Measurements from ENCODE around the gene ETV7. TPM values are rescaled to one million over a fixed set of nuclear protein-coding genes. Genes with fewer than 3 reads are reported as not detected.
A peak's percentile ranks its signal among the peaks of the same experiment; 100 is the strongest.

ETV7 gene
- 5.2 TPM for total RNA-seq
- long read RNA-seq, transcript ETV7-202 (8 exons, 1,719 nt): major isoform, 5 of 15 reads
- long read RNA-seq, partial matches to known transcripts: 2 of 15 reads
- long read RNA-seq, other reads (novel, unspliced or antisense): 4 of 15 reads

DNA sequence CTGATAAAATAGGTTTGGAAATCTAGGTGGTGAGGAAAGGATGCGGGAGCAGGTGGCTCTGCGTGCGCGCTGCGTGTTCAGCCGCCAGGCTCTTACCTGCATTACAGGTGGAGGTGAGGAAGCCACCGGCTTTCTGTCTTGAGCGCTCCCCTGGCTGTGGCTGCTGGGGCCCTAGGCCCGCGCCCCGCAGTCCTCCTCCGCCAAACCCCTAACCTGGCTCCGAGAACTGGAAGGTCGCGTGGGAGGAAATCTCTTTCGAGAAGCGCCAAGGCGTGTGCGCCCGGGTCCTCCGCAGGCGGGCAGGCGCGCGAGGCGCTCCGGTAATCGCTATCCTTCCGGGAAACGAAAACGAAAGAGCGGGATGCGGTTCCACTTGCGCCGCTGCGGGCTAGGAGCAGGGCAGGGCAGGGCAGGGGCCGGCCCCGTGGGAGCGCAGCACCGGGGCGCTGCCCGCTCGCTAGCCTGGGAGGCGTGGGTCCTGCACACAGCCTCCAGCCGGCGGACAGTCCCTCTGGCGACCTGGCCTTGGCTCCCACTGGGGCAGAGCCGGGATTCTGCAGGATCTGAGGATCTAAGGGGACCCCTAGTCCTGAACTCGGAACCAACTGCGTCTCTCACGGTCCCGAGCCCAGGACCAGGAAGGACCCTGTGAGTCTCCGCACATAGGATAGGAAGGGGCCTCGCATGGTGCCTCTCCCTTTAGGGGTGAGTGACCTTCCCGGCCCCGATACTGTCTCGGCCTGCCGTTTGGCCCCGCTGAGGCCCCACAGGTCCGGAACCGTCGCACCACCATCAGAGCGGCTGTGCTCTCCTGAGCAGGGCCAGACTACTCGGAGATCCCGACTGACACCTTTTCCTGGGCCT, at the start of gene ETV7:
TSS of gene ETV7 (minus strand) at position 230 of the 864 bp plus-strand sequence. CDS start at position 102, 128 bp downstream.
- DNase-seq (peak; percentile 72), ATAC-seq (peak; percentile 89 to 92)
- no peaks in the 10 kb centered on the region for H3K27me3 ChIP-seq (ENCODE audit: low read depth)
- peaks cover 9% of the 10 kb centered on the region for H3K4me1 ChIP-seq
- no peaks in the 10 kb centered on the region for H3K36me3 ChIP-seq
- H3K9me3 ChIP-seq: no peaks in the 10 kb centered on the region
- TF ChIP-seq, protein P1, sequence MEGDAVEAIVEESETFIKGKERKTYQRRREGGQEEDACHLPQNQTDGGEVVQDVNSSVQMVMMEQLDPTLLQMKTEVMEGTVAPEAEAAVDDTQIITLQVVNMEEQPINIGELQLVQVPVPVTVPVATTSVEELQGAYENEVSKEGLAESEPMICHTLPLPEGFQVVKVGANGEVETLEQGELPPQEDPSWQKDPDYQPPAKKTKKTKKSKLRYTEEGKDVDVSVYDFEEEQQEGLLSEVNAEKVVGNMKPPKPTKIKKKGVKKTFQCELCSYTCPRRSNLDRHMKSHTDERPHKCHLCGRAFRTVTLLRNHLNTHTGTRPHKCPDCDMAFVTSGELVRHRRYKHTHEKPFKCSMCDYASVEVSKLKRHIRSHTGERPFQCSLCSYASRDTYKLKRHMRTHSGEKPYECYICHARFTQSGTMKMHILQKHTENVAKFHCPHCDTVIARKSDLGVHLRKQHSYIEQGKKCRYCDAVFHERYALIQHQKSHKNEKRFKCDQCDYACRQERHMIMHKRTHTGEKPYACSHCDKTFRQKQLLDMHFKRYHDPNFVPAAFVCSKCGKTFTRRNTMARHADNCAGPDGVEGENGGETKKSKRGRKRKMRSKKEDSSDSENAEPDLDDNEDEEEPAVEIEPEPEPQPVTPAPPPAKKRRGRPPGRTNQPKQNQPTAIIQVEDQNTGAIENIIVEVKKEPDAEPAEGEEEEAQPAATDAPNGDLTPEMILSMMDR (IDR thresholded peaks at IDR 0.05): no peak
- peak within 1 kb of the TSS; percentile 81 for H3K4me3 ChIP-seq
- intact Hi-C loops (cut with DNase I): no loop called here
- peak within 1 kb of the TSS; percentile 74 for H3K27ac ChIP-seq

DNA sequence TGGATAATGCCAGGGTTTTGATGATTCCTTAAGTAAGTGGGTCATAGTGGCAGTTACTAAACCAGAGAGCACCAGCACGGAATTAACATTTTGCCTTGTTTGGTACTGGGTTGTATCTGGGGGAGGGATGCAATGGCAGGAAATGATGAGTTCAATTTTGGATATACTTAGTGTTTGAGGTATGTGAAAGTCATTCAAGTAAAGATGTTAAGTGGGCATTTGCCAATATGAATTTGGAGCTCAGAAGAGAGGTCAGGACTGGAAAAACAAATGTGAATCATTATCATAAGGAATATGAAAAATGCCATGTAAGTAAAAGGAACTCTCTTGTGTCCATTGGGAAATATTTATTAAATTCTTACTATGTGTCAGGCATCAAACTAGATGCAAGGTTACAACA, 49.0 kb upstream of the ETV7 start:
- H3K36me3 ChIP-seq: no peaks in the 10 kb centered on the region
- no peaks in the 10 kb centered on the region for H3K27me3 ChIP-seq (ENCODE audit: low read depth)
- intact Hi-C loops (cut with DNase I): no loop called here
- no peaks in the 10 kb centered on the region for H3K9me3 ChIP-seq
- peaks cover 7% of the 10 kb centered on the region for H3K4me1 ChIP-seq
- TF ChIP-seq, protein P1 (IDR thresholded peaks at IDR 0.05): no peak
- DNase-seq (no peak), ATAC-seq (no peak)
- H3K27ac ChIP-seq: no peak overlapping the region
- no peak overlapping the region for H3K4me3 ChIP-seq

DNA sequence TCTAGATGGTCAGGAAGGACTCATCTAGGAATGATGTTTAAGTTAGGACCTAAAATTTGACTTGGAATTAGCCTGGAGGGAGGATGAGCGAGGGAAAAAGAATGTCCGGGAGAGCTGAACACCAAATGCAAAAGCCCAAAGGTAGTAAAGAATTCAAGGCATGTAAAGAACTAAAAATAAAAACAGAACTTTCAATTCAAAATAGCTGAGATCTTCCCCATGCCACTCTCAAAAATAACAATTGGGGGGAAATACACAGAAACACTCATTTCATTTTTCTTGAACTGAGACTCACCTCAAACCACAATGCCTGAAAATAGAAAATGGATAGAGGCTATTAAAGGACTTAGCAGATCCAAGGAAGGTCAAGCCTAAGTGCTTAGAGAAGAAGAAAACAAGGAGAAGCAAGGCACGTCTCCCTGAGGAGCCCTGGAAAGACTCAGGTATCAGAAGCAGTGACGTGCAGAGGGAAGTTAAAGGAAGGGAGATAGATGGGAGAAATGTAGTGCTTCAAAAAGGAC, 44.7 kb upstream of the ETV7 start:
- ATAC-seq: no peak

DNA sequence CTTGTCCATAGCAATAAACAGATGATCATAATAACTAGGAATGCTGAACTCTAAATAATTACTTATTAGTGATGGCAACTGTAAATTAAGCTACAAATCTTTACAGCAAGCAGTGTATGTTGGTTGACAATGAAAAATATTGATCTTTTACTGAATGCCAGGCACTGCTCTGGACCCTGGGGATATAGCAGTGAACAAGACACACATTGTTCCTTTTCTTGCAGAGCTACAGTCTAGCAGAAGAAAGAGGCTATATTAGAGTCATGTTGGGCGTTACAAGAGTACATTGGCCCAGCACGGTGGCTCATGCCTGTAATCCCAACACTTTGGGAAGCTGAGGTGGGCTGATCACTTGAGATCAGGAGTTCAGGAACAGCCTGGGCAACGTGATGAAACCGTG, 43.7 kb upstream of the ETV7 start:
- TF ChIP-seq, protein P1 (IDR thresholded peaks at IDR 0.05): no peak
- intact Hi-C loops (cut with DNase I): no loop called here
- no peak for DNase-seq
- H3K27ac ChIP-seq: no peak overlapping the region
- no peaks in the 10 kb centered on the region for H3K27me3 ChIP-seq (ENCODE audit: low read depth)
- H3K9me3 ChIP-seq: no peaks in the 10 kb centered on the region
- ATAC-seq: no peak
- no peaks in the 10 kb centered on the region for H3K4me1 ChIP-seq
- no peaks in the 10 kb centered on the region for H3K36me3 ChIP-seq
- no peak overlapping the region for H3K4me3 ChIP-seq

More for the DNA sequence above, 44.7 kb upstream of the ETV7 start:
- Histone ChIP-seq H3K9me3 (no peaks in the 10 kb centered on the region), H3K27ac (no peak overlapping the region), H3K4me3 (no peak overlapping the region), H3K36me3 (no peaks in the 10 kb centered on the region), H3K27me3 (ENCODE audit: low read depth) (no peaks in the 10 kb centered on the region), H3K4me1 (no peaks in the 10 kb centered on the region)
- intact Hi-C loops (cut with DNase I): no loop called here
- TF ChIP-seq, protein P1 (IDR thresholded peaks at IDR 0.05): no peak
- no peak for DNase-seq

DNA sequence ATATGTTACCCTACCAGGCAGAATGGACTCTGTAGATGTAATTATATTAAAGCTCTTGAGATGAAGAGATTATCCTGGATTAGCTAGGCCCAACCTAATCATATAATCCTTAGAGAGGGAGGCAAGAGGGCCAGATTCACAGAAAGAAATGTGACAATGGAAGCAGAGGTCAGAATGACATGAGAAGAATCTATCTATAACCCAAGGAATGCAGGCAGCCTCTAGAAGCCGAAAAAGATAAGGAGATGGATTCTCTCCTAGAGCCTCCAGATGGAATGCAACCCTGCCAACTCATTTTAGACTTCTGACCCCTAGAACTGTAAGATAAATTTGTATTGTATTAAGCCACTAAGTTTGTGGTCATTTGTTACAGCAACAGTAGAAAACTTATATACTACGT, 42.9 kb upstream of the ETV7 start:
- H3K27me3 ChIP-seq (ENCODE audit: low read depth): no peaks in the 10 kb centered on the region
- no peaks in the 10 kb centered on the region for H3K4me1 ChIP-seq
- DNase-seq (no peak), ATAC-seq (no peak)
- no peaks in the 10 kb centered on the region for H3K36me3 ChIP-seq
- no peak overlapping the region for H3K27ac ChIP-seq
- H3K4me3 ChIP-seq: no peak overlapping the region
- intact Hi-C loops (cut with DNase I): no loop called here
- TF ChIP-seq, protein P1 (IDR thresholded peaks at IDR 0.05): no peak
- no peaks in the 10 kb centered on the region for H3K9me3 ChIP-seq
